ENCODE measurements around the gene FLG.
"Not testable (repeated sequence)": the region's sequence is repeated elsewhere in the genome, so short reads cannot be mapped to it uniquely, and the experiment has no call there.

The FLG gene

GRCh38 chr1:152325111-152325510 lies at the start of gene FLG:
FLG (minus strand) TSS chr1:152325239; CDS start chr1:152315456, 9,783 bp downstream.
- no peak for DNase-seq

GRCh38 chr1:152374451-152374850 lies 49.4 kb upstream of the FLG start:
- DNase-seq: no peak

DNA sequence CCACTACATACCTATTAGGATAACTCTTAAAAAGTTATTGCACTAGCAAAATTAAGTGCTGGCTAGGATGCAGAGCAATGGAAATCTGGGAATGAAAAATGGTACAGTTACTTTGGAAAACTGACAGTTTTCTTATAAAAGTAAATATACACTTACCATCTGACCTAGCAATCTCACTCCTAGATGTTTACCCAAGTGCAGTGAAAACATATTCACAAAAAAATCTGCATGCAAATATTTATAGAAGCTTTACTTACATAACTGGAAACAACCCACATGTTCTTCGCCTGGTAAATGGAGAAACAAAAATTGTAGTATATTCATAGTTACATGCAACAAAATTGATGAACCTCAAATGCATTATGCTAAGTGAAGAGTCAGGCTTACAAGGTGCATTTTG lies 47.6 kb upstream of the FLG start:
- DNase-seq: no peak

GRCh38 chr1:152367436-152367835 lies 42.4 kb upstream of the FLG start:
- no peak for DNase-seq

DNA sequence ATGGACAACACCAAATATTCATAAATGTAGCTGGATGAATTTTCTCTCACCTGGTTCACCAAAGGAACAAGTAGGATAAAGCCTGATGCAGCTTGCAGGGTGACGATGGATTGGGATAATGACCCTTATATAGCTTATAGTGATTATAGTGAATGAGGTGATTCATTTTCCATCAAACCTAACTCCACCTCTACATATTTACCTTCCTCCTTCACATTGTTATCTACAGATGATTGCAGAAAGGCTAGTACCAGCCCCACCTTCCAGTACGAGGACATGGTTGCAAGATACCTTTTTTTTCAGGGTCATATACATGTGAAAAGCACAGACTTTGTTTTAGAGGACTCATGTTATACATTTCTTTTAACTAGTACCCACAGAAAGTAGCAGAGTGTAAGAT lies 34.9 kb upstream of the FLG start, which contains the start of gene FLG2:
Gene FLG2, minus strand, starts transcription at position 101 of the 400 bp plus-strand sequence. CDS start 1,122 bp downstream, outside the sequence.
- no peak for DNase-seq

DNA sequence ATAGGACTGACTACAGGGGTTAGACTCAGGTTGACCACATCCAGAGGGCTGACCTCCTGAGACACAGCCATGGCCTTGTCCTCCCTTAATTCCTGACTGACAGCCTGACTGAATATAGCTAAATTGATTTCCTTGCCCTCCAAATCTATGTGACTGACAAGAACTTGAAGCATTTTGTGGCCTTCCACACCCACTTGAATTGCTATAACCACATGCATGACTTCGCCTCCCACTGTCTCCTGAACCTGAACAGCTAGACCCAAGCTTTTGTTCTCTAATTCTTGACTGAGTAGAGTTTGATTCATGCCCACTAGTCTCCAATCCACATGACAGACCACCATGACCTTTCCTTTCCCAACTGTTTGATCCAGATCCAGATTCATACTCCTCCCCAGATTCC lies 31.7 kb upstream of the FLG start:
- DNase-seq: no peak

DNA sequence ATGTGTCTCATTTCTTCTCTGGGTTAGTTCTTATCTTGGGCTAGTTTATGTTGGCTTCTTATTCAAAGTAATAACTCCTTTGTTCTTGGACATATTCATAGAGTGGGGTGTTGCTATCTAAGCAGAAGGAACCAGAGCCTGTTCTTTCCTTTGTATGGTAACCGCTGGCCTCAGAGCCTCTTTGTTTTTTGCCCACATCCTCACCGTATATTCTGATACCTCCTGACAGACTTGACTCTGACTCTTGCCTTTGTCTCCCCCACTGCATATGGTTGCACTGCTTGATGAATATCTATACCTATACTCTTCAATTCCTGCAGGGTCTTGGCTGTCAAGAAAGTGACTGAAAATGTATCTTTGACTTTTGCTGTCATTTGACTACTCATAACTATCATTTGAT lies 24.6 kb upstream of the FLG start:
- no peak for DNase-seq

GRCh38 chr1:152348447-152348846 lies 23.4 kb upstream of the FLG start:
- DNase-seq: no peak

GRCh38 chr1:152347116-152347728 lies 22.2 kb upstream of the FLG start:
- peak; percentile 61 for DNase-seq

DNA sequence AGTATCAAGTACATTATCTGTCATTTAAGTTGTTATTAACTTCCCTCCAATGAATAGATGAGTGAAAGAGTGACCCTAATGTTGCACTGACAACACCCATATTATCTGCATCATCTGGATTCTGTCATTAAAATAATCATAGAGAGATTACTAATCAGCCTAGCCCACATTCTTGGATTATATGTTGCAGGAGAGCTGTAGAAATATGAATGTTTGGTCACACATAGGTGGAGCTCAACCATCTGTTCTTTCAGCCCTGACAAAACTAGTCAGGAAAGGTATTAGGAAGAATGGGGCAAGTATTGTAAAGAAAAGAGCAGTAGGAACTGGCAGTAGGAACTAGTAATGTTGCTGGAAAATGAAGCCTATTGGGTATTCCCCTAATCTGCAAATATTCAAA lies 19.4 kb upstream of the FLG start:
- no peak for DNase-seq

DNA sequence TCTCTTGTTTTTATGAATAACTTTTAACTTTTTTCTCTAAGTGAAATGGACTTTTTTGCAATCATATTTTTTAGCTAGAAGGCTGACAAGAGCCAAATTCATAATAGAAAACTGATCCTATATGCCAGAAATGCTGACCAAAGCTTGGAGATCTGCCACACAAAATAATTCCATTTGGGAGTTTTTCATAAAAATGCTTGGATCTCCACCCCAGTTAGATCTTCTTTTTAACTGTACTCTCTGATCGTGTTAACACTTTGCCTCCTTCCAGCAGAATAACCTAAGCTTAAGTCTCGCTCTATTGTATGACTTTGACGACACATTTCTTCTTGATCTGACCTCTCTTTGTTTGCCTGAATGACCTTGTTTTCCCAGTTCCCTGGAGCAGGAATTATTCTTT lies 18.0 kb upstream of the FLG start:
- DNase-seq: no peak

DNA sequence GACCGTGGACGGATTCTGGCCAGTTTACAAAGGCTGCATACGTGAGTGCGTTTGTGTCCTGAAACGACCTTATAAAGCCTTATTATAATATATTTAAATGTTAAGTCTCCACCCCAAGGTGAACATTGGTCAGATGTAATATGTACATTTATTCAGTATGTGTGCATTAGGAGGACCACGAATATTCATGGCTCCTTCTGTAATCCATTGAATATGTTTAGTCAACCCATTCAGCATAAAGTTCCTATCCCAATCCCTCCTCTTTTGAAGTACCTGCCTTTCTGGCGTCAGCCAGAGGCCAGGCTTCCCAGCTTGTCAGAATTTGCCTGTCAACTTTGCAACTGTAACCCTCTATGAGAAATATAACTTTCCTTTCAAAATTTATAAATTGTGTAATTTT lies 10.4 kb upstream of the FLG start:
- no peak for DNase-seq

DNA sequence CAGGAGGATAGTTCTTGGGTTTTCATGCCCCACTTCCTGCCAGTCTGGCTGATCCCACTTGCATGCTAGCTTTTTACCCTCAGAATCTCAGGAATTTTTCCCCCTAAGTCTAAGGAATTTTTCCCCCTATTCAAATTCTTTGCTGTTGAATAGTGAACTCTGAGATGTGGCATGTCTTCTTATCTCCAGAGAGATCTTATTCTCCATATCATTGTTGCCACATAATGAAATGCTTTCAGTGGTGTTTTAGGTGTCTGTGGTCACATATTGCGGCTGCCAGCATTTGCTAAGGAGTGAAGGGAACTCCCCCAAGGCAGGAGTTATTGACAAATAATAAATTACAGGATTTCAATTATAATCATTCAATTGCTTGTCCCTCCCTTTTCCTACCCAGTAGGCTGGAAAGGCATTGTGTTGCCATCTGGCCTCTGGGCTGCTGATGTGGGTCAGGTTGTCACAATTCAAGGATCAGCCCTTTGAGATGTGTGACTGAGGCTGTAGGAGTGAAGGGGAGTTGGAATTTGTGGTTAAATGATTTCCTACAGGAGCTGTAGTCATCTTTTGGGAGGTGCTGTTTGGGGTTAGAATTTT lies 3.9 kb upstream of the FLG start:
- DNase-seq: no peak

- DNase-seq: no peak
Measured at GRCh38 chr1:152313970-152314369, 11.1 kb downstream of the FLG start.

DNA sequence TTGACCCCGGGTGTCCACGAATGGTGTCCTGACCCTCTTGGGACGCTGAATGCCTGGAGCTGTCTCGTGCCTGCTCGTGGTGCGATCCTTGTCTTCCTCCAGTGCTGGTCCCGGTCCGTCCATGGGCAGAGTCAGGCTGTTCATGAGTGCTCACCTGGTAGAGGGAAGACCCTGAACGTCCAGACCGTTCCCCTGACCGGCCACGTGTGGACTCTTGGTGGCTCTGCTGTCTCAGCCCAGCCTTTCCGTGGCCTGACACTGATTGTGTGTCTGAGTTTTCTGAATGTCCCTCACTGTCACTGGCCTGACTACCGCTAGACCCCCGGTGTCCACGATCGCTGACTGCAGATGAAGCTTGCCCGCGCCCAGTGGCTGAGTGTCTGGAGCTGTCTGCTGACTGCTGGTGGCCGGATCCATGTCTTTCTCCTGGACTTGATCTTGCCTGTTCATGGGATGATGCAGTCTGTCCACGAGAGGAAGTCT lies 11.7 kb downstream of the FLG start:
- DNase-seq: no peak

DNA sequence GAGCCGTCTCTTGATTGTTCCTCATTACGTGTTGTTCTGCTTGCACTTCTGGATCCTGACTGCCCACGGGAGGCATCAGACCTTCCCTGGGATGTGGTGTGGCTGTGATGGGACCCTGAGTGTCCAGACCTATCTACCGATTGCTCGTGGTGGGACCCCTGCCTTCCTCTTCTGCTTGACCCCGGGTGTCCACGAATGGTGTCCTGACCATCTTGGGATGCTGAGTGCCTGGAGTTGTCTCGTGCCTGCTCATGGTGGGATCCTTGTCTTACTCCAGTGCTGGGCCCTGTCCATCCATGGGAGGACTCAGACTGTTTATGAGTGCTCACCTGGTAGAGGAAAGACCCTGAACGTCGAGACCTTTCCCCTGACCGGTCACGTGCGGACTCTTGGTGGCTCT lies 12.9 kb downstream of the FLG start:
- DNase-seq: not testable (repeated sequence)

- DNase-seq: no peak
Measured at GRCh38 chr1:152309955-152310354, 15.1 kb downstream of the FLG start.

DNA sequence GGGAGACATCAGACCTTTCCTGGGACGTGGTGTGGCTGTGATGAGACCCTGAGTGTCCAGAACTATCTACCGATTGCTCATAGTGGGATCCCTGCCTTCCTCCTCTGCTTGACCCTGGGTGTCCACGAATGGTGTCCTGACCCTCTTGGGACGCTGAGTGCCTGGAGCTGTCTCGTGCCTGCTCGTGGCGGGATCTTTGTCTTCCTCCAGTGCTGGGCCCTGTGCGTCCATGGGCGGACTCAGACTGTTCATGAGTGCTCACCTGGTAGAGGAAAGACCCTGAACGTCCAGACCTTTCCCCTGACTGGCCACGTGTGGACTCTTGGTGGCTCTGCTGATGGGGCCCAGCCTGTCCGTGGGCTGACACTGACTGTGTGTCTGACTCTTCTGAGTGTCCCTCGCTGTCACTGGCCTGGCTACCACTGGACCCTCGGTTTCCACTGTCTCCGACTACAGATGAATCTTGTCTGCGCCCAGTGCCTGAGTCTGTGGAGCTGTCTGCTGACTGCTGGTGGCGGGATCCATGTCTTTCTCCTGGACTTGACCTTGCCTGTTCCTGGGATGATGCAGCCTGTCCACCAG lies 15.6 kb downstream of the FLG start:
- not testable (repeated sequence) for DNase-seq

- DNase-seq: not testable (repeated sequence)
Measured at GRCh38 chr1:152308758-152309157, 16.3 kb downstream of the FLG start.

DNA sequence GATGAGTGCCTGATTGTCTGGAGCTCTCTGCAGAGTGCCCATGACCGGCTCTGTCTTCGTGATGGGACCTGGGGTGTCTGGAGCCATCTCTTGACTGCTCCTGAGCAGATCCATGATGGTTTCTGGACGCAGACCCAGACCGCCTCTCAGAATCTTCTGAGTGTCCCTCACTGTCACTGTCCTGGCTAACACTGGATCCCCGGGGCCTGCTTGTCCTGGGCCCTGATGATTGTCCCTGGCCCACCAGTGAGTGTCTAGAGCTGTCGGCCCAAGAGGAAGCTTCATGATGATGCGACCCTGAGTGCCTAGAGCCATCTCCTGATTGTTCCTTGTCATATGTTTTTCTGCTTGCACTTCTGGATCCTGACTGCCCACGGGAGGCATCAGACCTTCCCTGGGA lies 17.1 kb downstream of the FLG start:
- not testable (repeated sequence) for DNase-seq

DNA sequence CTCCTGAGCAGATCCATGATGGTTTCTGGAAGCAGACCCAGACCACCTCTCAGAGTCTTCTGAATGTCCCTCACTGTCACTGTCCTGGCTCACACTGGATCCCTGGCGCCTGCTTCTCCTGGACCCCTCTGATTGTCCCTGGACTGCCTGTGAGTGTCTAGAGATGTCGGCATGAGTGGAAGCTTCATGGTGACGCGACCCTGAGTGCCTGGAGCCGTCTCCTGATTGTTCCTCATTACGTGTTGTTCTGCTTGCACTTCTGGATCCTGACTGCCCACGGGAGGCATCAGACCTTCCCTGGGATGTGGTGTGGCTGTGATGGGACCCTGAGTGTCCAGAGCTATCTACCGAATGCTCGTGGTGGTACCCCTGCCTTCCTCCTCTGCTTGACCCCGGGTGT lies 18.9 kb downstream of the FLG start:
- not testable (repeated sequence) for DNase-seq

DNA sequence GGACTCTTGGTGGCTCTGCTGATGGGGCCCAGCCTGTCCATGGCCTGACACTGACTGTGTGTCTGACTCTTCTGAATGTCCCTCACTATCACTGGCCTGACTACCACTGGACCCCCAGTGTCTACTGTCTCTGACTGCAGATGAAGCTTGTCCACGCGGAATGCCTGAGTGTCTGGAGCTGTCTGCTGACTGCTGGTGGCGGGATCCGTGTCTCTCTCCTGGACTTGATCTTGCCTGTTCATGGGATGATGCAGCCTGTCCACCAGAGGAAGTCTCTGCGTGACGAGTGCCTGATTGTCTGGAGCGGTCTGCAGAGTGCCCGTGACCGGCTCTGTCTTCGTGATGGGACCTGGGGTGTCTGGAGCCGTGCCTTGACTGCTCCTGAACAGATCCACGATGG lies 20.3 kb downstream of the FLG start:
- not testable (repeated sequence) for DNase-seq

- DNase-seq: not testable (repeated sequence)
Measured at GRCh38 chr1:152303139-152303872, 21.7 kb downstream of the FLG start.

DNA sequence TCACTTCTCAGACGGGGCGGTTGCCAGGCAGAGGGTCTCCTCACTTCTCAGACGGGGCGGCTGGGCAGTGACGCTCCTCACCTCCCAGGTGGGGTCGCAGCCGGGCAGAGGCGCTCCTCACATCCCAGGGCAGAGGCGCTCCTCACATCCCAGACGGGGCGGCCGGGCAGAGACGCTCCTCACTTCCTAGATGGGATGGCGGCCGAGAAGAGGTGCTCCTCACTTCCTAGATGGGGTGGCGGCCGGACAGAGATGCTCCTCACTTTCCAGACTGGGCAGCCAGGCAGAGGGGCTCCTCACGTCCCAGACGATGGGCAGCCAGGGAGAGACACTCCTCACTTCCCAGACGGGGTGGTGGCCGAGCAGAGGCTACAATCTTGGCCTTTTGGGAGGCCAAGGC lies 68.6 kb downstream of the FLG start:
- DNase-seq: not testable (repeated sequence)

Measured in NCI-H69 (cell line).